Trophoblast cell (in vitro differentiated cells and primary cell): Measurements from ENCODE around the gene FHAD1.

Experiments
- DNase-seq, 2 donors: peaks; one replicate each; pipeline ENCODE4 v3.0.0-alpha.2; 2016
- H2AFZ ChIP-seq: 2 replicates; pipeline ENCODE4 v1.6.1; 2013; ENCODE audit warnings: low read length, moderate library complexity, mild to moderate bottlenecking; ENCODE audit not compliant: insufficient read depth, poor library complexity
- H2AK5ac ChIP-seq: 2 replicates; pipeline ENCODE4 v1.6.1; 2013; ENCODE audit warnings: mild to moderate bottlenecking, low read length
- H2BK120ac ChIP-seq: 2 replicates; pipeline ENCODE4 v1.6.1; 2013; ENCODE audit warnings: low read length, mild to moderate bottlenecking, moderate library complexity; ENCODE audit not compliant: insufficient read depth, poor library complexity
- H2BK12ac ChIP-seq: 2 replicates; pipeline ENCODE4 v1.6.1; 2013; ENCODE audit warnings: mild to moderate bottlenecking, low read length, moderate library complexity
- H2BK5ac ChIP-seq: 2 replicates; pipeline ENCODE4 v1.6.1; 2013; ENCODE audit warnings: low read length, low read depth, moderate library complexity, mild to moderate bottlenecking; ENCODE audit not compliant: poor library complexity
- H3K14ac ChIP-seq: 2 replicates; pipeline ENCODE4 v1.6.1; 2013; ENCODE audit warnings: mild to moderate bottlenecking, low read length
- H3K18ac ChIP-seq: 2 replicates; pipeline ENCODE4 v1.6.1; 2013; ENCODE audit warnings: mild to moderate bottlenecking, low read length
- H3K23ac ChIP-seq: 2 replicates; pipeline ENCODE4 v1.6.1; 2013; ENCODE audit warnings: low read length
- H3K27ac ChIP-seq: 2 replicates; pipeline ENCODE4 v1.5.1; 2013; ENCODE audit warnings: low read depth, mild to moderate bottlenecking, inconsistent platforms, low read length, moderate library complexity
- H3K27me3 ChIP-seq: 2 replicates; pipeline ENCODE4 v1.6.1; 2013; ENCODE audit warnings: inconsistent platforms, mild to moderate bottlenecking, low read length, moderate library complexity; ENCODE audit not compliant: insufficient read depth
- H3K36me3 ChIP-seq, 2 experiments: 1 replicate in 1 of 2; 2 replicates in 1 of 2; pipeline ENCODE4 v1.6.1; 2013; ENCODE audit warnings: low read length in 2 of 2, mild to moderate bottlenecking in 2 of 2, moderate library complexity in 1 of 2; ENCODE audit not compliant: insufficient read depth in 2 of 2, control insufficient read depth in 1 of 2
- H3K4ac ChIP-seq: 2 replicates; pipeline ENCODE4 v1.6.1; 2013; ENCODE audit warnings: low read depth, mild to moderate bottlenecking, low read length, moderate library complexity
- H3K4me1 ChIP-seq, 2 experiments: 1 replicate in 1 of 2; 2 replicates in 1 of 2; pipeline ENCODE4 v1.6.1; 2013; ENCODE audit warnings: low read length in 2 of 2, mild to moderate bottlenecking in 2 of 2, moderate library complexity in 1 of 2; ENCODE audit not compliant: insufficient read depth in 2 of 2, control insufficient read depth in 1 of 2
- H3K4me2 ChIP-seq: 2 replicates; pipeline ENCODE4 v1.6.1; 2013; ENCODE audit warnings: inconsistent platforms, mild to moderate bottlenecking, low read length, moderate library complexity
- H3K4me3 ChIP-seq: 2 replicates; pipeline ENCODE4 v1.5.1; 2013; ENCODE audit warnings: mild to moderate bottlenecking, low read depth, low read length, inconsistent platforms
- H3K79me1 ChIP-seq: one replicate; pipeline ENCODE4 v1.6.1; 2013; ENCODE audit warnings: low read length
- H3K79me2 ChIP-seq: 2 replicates; pipeline ENCODE4 v1.6.1; 2013; ENCODE audit warnings: low read length, mild to moderate bottlenecking; ENCODE audit not compliant: control insufficient read depth, insufficient read depth, poor library complexity
- H3K9ac ChIP-seq: 2 replicates; pipeline ENCODE4 v1.6.1; 2013; ENCODE audit warnings: mild to moderate bottlenecking, low read length
- H3K9me3 ChIP-seq: 2 replicates; pipeline ENCODE4 v1.6.1; 2013; ENCODE audit warnings: low read depth, mild to moderate bottlenecking, control low read depth, inconsistent platforms, low read length; ENCODE audit not compliant: insufficient read depth
- H4K12ac ChIP-seq: 2 replicates; pipeline ENCODE4 v1.6.1; 2013; ENCODE audit warnings: low read depth, mild to moderate bottlenecking, low read length, moderate library complexity
- H4K8ac ChIP-seq: 2 replicates; pipeline ENCODE4 v1.6.1; 2013; ENCODE audit warnings: low read depth, mild to moderate bottlenecking, low read length, moderate library complexity
- H4K91ac ChIP-seq: one replicate; pipeline ENCODE4 v1.6.1; 2013; ENCODE audit warnings: low read depth, mild to moderate bottlenecking, low read length, moderate library complexity
- WGBS: extraction: QIAGEN DNeasy Blood & Tissue Kit; methylation state at CpG from one replicate; pipeline ENCODE4 v1.1.7; 2013; ENCODE audit warnings: missing lambda C conversion rate; ENCODE audit not compliant: insufficient read length, insufficient coverage; ENCODE audit errors: extremely low coverage; 5-methylcytosine and 5-hydroxymethylcytosine counted together

The FHAD1 gene

GRCh38 chr1:15207031-15207828, 39.8 kb upstream of the FHAD1 start:
- DNase-seq: no peak

GRCh38 chr1:15207829-15208429, 39.1 kb upstream of the FHAD1 start:
- no peak for DNase-seq
- H3K9ac ChIP-seq: no peak overlapping the region
- no peak overlapping the region for H2BK5ac ChIP-seq
- H3K36me3 ChIP-seq: no peaks in the 10 kb centered on the region
- H3K4me3 ChIP-seq: no peak overlapping the region
- no peak overlapping the region for H3K4ac ChIP-seq
- H3K18ac ChIP-seq: no peak overlapping the region
- no peak overlapping the region for H2BK120ac ChIP-seq
- H4K8ac ChIP-seq: no peak overlapping the region
- no peaks in the 10 kb centered on the region for H3K79me1 ChIP-seq
- H2BK12ac ChIP-seq: no peak overlapping the region
- peaks cover 10% of the 10 kb centered on the region in 2 experiments for H3K4me1 ChIP-seq
- no peaks in the 10 kb centered on the region for H3K27me3 ChIP-seq
- H3K79me2 ChIP-seq: no peaks in the 10 kb centered on the region
- no peak overlapping the region for H3K27ac ChIP-seq
- no CpG with 5 or more reads among the region's 6 CpGs for WGBS
- no peak overlapping the region for H2AFZ ChIP-seq
- H3K9me3 ChIP-seq: no peaks in the 10 kb centered on the region
- no peak overlapping the region for H4K91ac ChIP-seq
- no peak overlapping the region for H4K12ac ChIP-seq
- H3K4me2 ChIP-seq: no peak overlapping the region
- H3K14ac ChIP-seq: no peak overlapping the region
- no peak overlapping the region for H2AK5ac ChIP-seq
- peak overlapping the region; percentile 58 for H3K23ac ChIP-seq

More at GRCh38 chr1:15207031-15207828, 39.8 kb upstream of the FHAD1 start:
- Histone ChIP-seq H2BK12ac (no peak overlapping the region), H3K4ac (no peak overlapping the region), H2BK120ac (no peak overlapping the region), H3K18ac (no peak overlapping the region), H2BK5ac (no peak overlapping the region), H3K4me2 (no peak overlapping the region), H3K4me3 (no peak overlapping the region), H2AFZ (no peak overlapping the region), H3K9ac (no peak overlapping the region), H2AK5ac (no peak overlapping the region), H3K79me2 (no peaks in the 10 kb centered on the region), H3K79me1 (no peaks in the 10 kb centered on the region), H4K91ac (no peak overlapping the region), H3K14ac (no peak overlapping the region), H3K36me3 (no peaks in the 10 kb centered on the region), H3K9me3 (no peaks in the 10 kb centered on the region), H3K27ac (no peak overlapping the region), H3K4me1 (peaks cover 5% of the 10 kb centered on the region in 2 experiments), H3K23ac (no peak overlapping the region), H4K8ac (no peak overlapping the region), H3K27me3 (no peaks in the 10 kb centered on the region), H4K12ac (no peak overlapping the region)
- no CpG with 5 or more reads among the region's 25 CpGs for WGBS

DNA sequence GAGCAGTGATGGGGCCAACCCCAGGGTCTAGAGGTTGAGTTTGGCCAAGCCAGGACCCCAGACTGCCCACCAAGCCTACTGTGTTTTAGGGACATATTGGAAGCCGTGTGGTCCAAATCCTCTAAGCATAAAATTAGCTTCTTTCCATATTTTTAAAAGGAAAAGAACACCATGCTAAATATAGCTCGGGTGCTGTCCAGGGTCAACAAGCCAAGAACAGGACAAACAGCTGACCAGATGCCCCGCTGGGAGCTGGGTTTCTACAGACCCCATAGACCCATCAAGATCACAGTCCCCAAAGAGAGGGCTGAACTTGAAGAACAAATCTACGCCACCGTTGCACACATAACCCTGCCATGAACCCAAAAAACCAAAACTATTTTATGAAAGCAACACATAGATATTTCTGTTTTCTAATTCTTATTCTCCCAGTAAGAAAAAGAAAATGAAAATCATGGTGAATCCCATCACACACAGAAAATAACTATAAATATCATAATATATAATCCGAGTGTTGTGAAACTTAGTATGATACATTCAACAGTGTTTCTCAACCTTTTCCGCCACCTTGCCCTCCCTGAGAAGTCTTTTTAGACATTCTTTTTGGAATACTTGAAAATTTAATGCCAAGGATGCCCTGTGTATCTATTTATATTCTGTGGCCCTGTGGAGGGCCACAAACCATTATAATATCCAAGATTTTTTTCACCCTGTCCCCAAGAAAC, 36.2 kb upstream of the FHAD1 start:
- DNase-seq: no peak

GRCh38 chr1:15211424-15211823, 35.6 kb upstream of the FHAD1 start:
- Histone ChIP-seq H3K79me1 (peaks cover 12% of the 10 kb centered on the region), H4K12ac (no peak overlapping the region)
- WGBS: no CpG with 5 or more reads among the region's 3 CpGs

More for the DNA sequence above, 36.2 kb upstream of the FHAD1 start:
- Histone ChIP-seq H3K4me3 (no peak overlapping the region), H3K4me1 (peaks cover 26% of the 10 kb centered on the region in 2 experiments), H2BK120ac (no peak overlapping the region), H3K4me2 (no peak overlapping the region), H3K14ac (no peak overlapping the region), H3K79me2 (peaks cover 5% of the 10 kb centered on the region), H4K12ac (no peak overlapping the region), H3K9me3 (peaks cover 4% of the 10 kb centered on the region), H2BK12ac (no peak overlapping the region), H3K18ac (no peak overlapping the region), H3K79me1 (peaks cover 12% of the 10 kb centered on the region), H3K36me3 (no peaks in the 10 kb centered on the region), H3K9ac (no peak overlapping the region), H2AFZ (no peak overlapping the region), H3K27me3 (no peaks in the 10 kb centered on the region), H4K91ac (no peak overlapping the region), H4K8ac (no peak overlapping the region), H3K27ac (no peak overlapping the region), H2BK5ac (no peak overlapping the region), H3K4ac (no peak overlapping the region), H2AK5ac (no peak overlapping the region), H3K23ac (no peak overlapping the region)
- WGBS: no CpG with 5 or more reads among the region's 7 CpGs

More at GRCh38 chr1:15211424-15211823, 35.6 kb upstream of the FHAD1 start:
- Histone ChIP-seq H3K18ac (no peak overlapping the region), H3K79me2 (peaks cover 5% of the 10 kb centered on the region), H4K8ac (no peak overlapping the region), H2BK12ac (no peak overlapping the region), H3K4me3 (no peak overlapping the region), H3K36me3 (no peaks in the 10 kb centered on the region), H3K27me3 (no peaks in the 10 kb centered on the region), H3K4ac (no peak overlapping the region), H3K4me1 (peaks cover 23 to 25% of the 10 kb centered on the region in 2 experiments), H3K23ac (no peak overlapping the region), H3K14ac (no peak overlapping the region), H2AFZ (no peak overlapping the region), H2BK120ac (no peak overlapping the region), H3K4me2 (no peak overlapping the region), H3K9ac (no peak overlapping the region), H4K91ac (no peak overlapping the region), H3K27ac (no peak overlapping the region), H3K9me3 (peaks cover 4% of the 10 kb centered on the region), H2AK5ac (no peak overlapping the region), H2BK5ac (no peak overlapping the region)
- DNase-seq: no peak
